ENCODE data around the gene USP36.
"Not testable (repeated sequence)": the region's sequence is repeated elsewhere in the genome, so short reads cannot be mapped to it uniquely, and the experiment has no call there.

USP36 gene

GRCh38 chr17:78763561-78763960, 77.1 kb downstream of the USP36 start:
- no peak for DNase-seq

DNA sequence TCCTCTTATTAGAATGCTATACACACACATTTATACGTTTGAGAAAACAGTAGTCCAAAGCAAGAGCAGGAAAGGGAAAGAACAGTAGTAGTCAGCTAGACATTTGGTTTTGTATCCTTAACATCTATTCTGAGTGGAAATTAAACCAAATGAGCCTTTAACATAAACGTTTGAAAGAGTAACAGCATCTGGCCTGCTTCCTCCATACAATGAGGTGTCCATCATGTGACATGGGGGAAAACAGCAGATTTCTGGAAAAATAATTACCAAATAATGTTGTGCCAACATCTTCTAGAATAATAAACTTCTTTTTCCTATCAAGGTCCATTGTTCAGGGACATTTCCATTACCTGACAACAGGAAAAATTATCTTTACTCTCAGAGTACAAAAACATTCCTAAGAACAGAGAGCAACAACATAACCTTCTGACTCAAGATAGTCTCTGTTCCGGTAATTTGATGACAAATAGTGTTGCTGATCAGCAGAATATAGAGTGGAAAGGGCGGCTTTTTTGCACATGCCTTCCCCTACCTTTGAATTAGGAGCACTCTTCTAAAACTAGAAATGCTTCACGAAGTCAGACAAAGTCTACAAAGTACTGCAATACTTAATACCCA, 78.7 kb downstream of the USP36 start:
- no peak for DNase-seq

- DNase-seq: no peak
Measured at GRCh38 chr17:78759969-78760352, 80.7 kb downstream of the USP36 start.

GRCh38 chr17:78759203-78759968, 81.2 kb downstream of the USP36 start:
- DNase-seq: no peak

- DNase-seq: no peak
Measured at GRCh38 chr17:78753316-78754250, 87.0 kb downstream of the USP36 start.

DNA sequence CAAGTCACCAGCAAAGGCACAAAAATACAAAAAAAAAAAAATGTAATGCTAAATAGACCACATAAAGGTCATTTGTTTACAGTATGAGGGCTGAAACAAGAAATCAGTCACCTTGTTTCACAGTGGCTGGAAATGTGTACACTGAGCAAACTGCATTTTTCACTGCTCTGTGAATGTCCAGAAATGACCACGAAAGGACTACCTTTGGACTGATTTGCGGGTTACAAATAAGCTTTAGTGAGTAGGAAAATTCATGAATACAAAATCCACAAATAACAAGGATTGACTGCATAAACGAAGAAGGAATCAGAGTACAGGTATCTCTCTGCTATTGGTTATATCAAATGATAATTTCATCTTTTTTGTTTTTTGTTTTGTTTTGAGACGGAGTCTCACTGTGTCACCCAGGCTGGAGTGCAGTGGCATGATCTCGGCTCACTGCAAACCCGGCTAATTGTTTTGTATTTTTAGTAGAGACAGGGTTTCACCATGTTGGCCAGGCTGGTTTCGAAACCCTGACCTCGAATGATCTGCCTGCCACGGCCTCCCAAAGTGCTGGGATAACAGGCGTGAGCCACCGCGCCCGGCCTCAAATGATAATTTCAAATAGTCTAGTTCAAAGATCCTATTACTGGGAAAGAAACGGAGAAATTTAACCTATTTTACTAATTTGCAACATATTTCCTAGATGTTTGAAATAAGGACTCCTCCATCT, 89.0 kb downstream of the USP36 start:
- no peak for DNase-seq

DNA sequence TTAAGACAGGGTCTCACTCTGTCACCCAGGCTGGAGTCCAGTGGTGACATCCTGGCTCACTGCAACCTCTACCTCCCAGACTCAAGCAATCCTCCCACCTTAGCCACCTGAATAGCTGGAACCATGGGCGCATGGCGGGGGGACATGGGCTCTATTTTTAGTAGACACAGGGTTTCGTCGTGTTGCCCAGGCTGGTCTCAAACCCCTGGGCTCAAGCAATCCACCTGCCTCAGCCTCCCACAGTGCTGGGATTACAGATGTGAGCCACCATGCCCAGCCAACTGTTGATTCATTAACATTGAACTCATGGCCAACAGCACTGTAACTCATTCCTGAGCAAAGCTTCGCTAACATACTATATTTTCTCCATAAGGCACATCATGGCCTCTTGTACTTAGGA, 89.6 kb downstream of the USP36 start:
- DNase-seq: not testable (repeated sequence)

DNA sequence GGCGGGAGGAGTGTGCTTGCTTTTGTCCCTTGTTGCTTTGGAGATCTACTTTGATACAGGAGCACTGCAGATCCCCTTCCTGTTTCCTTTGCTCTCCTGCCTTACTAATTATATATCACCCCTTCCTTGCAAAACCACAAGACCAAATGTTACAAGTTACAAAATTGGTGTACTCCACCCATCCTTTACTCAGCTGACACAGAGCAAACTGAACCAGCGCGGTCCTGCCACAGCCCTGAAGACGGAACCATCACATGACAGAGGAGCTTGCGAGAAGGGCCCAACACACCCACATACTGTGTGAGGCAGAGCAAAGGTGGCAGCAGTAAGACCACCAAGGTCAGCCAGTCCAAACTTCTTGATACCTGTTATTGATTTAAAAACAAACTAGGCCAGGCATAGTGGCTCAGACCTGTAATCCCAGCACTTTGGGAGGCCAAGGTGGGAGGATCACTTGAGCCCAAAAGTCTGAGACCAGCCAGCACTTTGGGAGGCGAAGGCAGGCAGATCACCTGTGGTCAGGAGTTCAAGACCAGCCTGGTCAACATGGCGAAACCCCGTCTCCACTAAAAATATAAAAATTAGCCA, 91.8 kb downstream of the USP36 start:
- DNase-seq: no peak

DNA sequence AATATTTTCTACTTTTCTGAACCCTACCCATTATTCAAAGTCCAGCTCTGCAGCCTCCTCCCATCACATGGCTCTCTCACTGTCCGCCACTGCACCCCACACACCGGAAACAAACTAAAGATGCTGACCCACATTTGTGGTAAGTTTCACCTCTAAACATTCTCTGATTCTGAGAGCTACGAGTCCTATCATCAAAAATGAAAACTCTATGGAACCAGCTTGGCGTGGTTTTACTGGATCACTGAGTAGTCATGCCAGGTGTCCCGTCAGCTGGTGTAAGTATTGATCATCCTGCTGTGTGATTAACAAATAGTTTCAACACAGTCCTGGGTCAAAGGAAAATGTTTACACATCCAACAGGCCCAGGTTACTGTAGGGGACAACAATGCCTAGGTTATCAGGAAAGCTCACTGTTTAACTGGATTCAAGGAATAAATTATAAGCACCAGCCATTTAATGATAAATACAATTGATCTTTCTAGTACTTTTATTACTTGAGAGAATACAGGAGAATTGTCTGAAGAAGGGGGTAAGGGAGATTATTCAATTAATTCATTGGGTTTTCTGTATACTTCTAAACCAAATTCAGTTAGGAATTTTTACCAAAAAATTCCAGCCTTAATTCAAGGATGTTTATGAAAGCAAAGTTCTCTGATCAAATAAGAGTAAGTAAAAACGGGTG, 92.4 kb downstream of the USP36 start:
- DNase-seq: no peak

- no peak for DNase-seq
Measured at GRCh38 chr17:78747488-78747887, 93.1 kb downstream of the USP36 start.

DNA sequence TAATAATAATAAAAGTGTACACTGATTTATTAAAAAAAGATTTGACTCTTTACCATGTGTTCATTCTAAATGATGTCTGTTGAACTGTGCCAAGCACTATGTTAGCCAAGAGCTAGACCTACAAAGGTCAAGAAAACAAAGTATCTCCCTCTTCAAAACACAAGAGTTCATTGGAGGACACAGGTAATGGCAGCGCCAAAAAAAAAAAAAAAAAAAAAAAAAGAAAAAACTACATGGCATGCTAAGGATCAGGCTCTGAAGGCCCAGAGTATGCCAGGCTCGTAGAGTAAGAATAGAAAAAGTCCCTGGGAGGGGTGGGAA, 93.7 kb downstream of the USP36 start:
- DNase-seq: no peak

GRCh38 chr17:78746263-78746948, 94.2 kb downstream of the USP36 start:
- DNase-seq: no peak

Data from SHP77 treated with DMSO at 0.1 percent for 48 hours (cell line).